ENCODE data around the gene FBN1.

The FBN1 gene

DNA sequence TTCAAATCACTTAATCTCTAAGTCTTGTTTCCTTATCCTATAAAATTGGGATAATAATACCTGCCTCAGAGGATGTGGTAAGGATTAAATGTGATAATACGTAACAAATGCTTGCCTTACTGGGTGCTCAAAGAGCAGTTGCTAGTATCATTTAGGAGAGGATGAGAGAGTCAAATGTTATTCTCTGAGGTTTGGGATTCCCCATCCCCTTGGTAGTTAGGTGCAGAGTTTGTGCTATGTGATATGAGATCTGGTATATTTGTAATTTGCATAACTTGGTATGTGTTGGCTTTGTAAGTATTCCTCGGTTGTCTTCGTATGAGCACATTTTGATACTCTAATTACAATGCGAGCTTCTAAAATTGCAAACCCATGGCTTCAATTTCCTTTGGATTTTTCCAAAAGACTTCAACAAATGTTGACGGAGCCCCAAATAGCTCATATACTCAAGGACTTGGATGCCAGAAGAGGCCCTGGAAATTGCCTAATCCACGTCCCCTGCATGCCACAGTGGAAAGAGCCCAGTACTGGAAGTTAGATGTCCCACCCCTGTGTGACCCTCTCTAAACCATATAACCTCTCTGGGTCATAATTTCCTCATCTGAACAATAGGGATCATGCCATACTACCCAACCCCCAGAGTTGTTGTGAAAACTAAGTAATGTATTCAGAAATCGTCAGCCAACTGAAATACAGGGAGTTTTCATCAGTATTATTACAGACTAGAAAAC lies 85.0 kb downstream of the FBN1 start:
- Histone ChIP-seq H3K9me3 (ENCODE audit: control insufficient read depth, insufficient read depth, low read depth, low read length) (no peaks in the 10 kb centered on the region), H3K27ac (ENCODE audit: extremely low read depth, low read depth, low read length) (no peak overlapping the region), H3K4me1 (ENCODE audit: control insufficient read depth, insufficient read depth, low read length) (peaks cover 2% of the 10 kb centered on the region; the same call in 1 of the 2 replicates), H3K36me3 (ENCODE audit: control insufficient read depth in 2 of 2, insufficient read depth in 1 of 2, low read length in 2 of 2) (no peaks in the 10 kb centered on the region), H3K4me3 (ENCODE audit: low read depth, low read length) (no peak overlapping the region)
- POLR2A ChIA-PET, result no interaction called here
- TF ChIP-seq, protein P1, sequence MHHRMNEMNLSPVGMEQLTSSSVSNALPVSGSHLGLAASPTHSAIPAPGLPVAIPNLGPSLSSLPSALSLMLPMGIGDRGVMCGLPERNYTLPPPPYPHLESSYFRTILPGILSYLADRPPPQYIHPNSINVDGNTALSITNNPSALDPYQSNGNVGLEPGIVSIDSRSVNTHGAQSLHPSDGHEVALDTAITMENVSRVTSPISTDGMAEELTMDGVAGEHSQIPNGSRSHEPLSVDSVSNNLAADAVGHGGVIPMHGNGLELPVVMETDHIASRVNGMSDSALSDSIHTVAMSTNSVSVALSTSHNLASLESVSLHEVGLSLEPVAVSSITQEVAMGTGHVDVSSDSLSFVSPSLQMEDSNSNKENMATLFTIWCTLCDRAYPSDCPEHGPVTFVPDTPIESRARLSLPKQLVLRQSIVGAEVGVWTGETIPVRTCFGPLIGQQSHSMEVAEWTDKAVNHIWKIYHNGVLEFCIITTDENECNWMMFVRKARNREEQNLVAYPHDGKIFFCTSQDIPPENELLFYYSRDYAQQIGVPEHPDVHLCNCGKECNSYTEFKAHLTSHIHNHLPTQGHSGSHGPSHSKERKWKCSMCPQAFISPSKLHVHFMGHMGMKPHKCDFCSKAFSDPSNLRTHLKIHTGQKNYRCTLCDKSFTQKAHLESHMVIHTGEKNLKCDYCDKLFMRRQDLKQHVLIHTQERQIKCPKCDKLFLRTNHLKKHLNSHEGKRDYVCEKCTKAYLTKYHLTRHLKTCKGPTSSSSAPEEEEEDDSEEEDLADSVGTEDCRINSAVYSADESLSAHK (tag by site-specific recombination; IDR thresholded peaks at IDR 0.05), result no peak
- TF ChIP-seq ZBTB20 (tag by site-specific recombination; IDR thresholded peaks at IDR 0.05), result no peak
- no peak for TF ChIP-seq SETDB1 (IDR thresholded peaks at IDR 0.05; ENCODE audit: insufficient read length, low read length)
- CTCF ChIA-PET, result interaction anchor here (0.6 kb wide), 1 partner anchor 10 kb away, joined by 3 read pairs; no protein-coding TSS in a partner anchor

DNA sequence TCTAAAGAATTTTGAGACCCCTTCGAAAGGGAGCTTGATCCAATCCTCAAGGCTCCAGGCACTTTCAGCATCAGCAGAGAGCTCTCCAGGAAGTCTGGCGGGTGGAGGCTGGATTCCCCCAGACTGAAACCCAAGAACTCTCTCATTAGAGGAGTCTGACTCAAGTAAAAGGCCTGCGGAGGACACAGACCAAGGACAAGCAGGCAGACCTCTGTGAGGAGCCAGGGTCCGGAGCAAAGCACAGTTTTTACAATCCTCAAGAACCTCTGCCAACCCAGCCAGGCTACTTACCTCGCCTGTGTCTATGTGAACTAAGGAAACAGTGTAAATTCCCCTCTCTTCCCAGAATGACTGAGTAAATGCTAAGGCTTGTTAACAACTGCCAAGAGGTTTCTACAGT lies 86.2 kb downstream of the FBN1 start:
- ChIA-PET POLR2A (no interaction called here), CTCF (interaction anchor here (0.6 kb wide), 1 partner anchor 1873 kb away, joined by 3 read pairs; no protein-coding TSS in a partner anchor)
- H3K4me1 ChIP-seq (ENCODE audit: control insufficient read depth, insufficient read depth, low read length), result no peaks in the 10 kb centered on the region
- TF ChIP-seq ZNF132 (tag by site-specific recombination; IDR thresholded peaks at IDR 0.05; ENCODE audit: borderline replicate concordance), result no peak
- TF ChIP-seq GLIS2 (tag by site-specific recombination; IDR thresholded peaks at IDR 0.05), result no peak
- no peak for TF ChIP-seq ZNF140 (tag by site-specific recombination; IDR thresholded peaks at IDR 0.05)
- TF ChIP-seq, protein P2, sequence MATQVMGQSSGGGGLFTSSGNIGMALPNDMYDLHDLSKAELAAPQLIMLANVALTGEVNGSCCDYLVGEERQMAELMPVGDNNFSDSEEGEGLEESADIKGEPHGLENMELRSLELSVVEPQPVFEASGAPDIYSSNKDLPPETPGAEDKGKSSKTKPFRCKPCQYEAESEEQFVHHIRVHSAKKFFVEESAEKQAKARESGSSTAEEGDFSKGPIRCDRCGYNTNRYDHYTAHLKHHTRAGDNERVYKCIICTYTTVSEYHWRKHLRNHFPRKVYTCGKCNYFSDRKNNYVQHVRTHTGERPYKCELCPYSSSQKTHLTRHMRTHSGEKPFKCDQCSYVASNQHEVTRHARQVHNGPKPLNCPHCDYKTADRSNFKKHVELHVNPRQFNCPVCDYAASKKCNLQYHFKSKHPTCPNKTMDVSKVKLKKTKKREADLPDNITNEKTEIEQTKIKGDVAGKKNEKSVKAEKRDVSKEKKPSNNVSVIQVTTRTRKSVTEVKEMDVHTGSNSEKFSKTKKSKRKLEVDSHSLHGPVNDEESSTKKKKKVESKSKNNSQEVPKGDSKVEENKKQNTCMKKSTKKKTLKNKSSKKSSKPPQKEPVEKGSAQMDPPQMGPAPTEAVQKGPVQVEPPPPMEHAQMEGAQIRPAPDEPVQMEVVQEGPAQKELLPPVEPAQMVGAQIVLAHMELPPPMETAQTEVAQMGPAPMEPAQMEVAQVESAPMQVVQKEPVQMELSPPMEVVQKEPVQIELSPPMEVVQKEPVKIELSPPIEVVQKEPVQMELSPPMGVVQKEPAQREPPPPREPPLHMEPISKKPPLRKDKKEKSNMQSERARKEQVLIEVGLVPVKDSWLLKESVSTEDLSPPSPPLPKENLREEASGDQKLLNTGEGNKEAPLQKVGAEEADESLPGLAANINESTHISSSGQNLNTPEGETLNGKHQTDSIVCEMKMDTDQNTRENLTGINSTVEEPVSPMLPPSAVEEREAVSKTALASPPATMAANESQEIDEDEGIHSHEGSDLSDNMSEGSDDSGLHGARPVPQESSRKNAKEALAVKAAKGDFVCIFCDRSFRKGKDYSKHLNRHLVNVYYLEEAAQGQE (tag by site-specific recombination; IDR thresholded peaks at IDR 0.05), result no peak
- no peak for TF ChIP-seq ZNF670 (tag by site-specific recombination; IDR thresholded peaks at IDR 0.05; ENCODE audit: low read depth)
- no peak for TF ChIP-seq ZNF112 (tag by site-specific recombination; IDR thresholded peaks at IDR 0.05)
- no peak for TF ChIP-seq ZNF24 (tag by site-specific recombination; IDR thresholded peaks at IDR 0.05)
- TF ChIP-seq ZBTB20 (tag by site-specific recombination; IDR thresholded peaks at IDR 0.05), result no peak
- no peak for TF ChIP-seq FEZF1 (tag by site-specific recombination; IDR thresholded peaks at IDR 0.05)
- TF ChIP-seq ZNF624 (tag by site-specific recombination; IDR thresholded peaks at IDR 0.05), result no peak
- no peak for TF ChIP-seq ZNF76 (tag by site-specific recombination; IDR thresholded peaks at IDR 0.05; ENCODE audit: borderline replicate concordance, low read depth)
- TF ChIP-seq YY2 (tag by site-specific recombination; IDR thresholded peaks at IDR 0.05), result no peak
- no peaks in the 10 kb centered on the region for H3K36me3 ChIP-seq (ENCODE audit: control insufficient read depth in 2 of 2, insufficient read depth in 1 of 2, low read length in 2 of 2)
- H3K9me3 ChIP-seq (ENCODE audit: control insufficient read depth, insufficient read depth, low read depth, low read length), result no peaks in the 10 kb centered on the region
- H3K4me3 ChIP-seq (ENCODE audit: low read depth, low read length), result no peak overlapping the region
- H3K27ac ChIP-seq (ENCODE audit: extremely low read depth, low read depth, low read length), result no peak overlapping the region

DNA sequence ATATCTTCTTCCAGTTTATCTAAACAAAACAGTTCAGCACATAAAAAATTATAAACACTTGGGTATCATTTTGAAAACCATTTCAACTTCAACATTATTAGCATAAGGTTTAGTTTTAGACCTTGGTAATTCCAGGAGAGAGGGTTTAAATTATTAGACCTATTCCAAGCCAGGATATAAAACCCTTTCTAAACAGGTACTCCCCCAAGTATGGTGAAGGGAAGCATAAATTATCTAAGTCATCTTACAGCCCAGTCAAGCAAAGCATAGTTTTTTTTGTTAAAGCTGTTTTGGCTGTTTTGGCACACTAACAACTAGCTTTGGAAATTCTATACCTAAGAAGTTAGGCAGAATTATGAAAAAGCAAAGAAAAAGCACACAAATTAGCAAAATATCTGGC lies 87.3 kb downstream of the FBN1 start:
- no peak overlapping the region for H3K27ac ChIP-seq (ENCODE audit: extremely low read depth, low read depth, low read length)
- H3K4me1 ChIP-seq (ENCODE audit: control insufficient read depth, insufficient read depth, low read length), result no peaks in the 10 kb centered on the region
- H3K4me3 ChIP-seq (ENCODE audit: low read depth, low read length), result no peak overlapping the region
- ChIA-PET POLR2A (no interaction called here), CTCF (no interaction called here)
- H3K36me3 ChIP-seq (ENCODE audit: control insufficient read depth in 2 of 2, insufficient read depth in 1 of 2, low read length in 2 of 2), result no peaks in the 10 kb centered on the region
- H3K9me3 ChIP-seq (ENCODE audit: control insufficient read depth, insufficient read depth, low read depth, low read length), result no peaks in the 10 kb centered on the region
- TF ChIP-seq ZNF585B (tag by site-specific recombination; IDR thresholded peaks at IDR 0.05), result no peak
- TF ChIP-seq, protein P3, sequence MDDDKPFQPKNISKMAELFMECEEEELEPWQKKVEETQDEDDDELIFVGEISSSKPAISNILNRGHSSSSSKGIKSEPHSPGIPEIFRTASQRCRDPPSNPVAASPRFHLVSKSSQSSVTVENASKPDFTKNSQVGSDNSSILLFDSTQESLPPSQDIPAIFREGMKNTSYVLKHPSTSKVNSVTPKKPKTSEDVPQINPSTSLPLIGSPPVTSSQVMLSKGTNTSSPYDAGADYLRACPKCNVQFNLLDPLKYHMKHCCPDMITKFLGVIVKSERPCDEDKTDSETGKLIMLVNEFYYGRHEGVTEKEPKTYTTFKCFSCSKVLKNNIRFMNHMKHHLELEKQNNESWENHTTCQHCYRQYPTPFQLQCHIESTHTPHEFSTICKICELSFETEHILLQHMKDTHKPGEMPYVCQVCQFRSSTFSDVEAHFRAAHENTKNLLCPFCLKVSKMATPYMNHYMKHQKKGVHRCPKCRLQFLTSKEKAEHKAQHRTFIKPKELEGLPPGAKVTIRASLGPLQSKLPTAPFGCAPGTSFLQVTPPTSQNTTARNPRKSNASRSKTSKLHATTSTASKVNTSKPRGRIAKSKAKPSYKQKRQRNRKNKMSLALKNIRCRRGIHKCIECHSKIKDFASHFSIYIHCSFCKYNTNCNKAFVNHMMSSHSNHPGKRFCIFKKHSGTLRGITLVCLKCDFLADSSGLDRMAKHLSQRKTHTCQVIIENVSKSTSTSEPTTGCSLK (tag by site-specific recombination; IDR thresholded peaks at IDR 0.05), result no peak
- no peak for TF ChIP-seq BCL11B (tag by site-specific recombination; IDR thresholded peaks at IDR 0.05; ENCODE audit: low read depth)
- TF ChIP-seq, protein P4, sequence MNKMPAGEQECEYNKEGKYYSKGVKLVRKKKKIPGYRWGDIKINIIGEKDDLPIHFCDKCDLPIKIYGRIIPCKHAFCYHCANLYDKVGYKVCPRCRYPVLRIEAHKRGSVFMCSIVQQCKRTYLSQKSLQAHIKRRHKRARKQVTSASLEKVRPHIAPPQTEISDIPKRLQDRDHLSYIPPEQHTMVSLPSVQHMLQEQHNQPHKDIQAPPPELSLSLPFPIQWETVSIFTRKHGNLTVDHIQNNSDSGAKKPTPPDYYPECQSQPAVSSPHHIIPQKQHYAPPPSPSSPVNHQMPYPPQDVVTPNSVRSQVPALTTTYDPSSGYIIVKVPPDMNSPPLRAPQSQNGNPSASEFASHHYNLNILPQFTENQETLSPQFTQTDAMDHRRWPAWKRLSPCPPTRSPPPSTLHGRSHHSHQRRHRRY (tag by site-specific recombination; IDR thresholded peaks at IDR 0.05), result no peak

Data from HEK293 (cell line).